Breast epithelium (tissue), 3 donors: Measurements from ENCODE around the gene NRXN3.

Experiments
- CTCF ChIP-seq, 3 donors: fragments of 450-650 bp; IDR thresholded peaks; one replicate each; pipeline ENCODE4 v1.5.1; 2016 to 2017; ENCODE audit warnings: antibody characterized with exemption in 3 of 3, mild to moderate bottlenecking in 3 of 3, moderate library complexity in 3 of 3
- POLR2A ChIP-seq: fragments of 450-650 bp; IDR thresholded peaks from one replicate; pipeline ENCODE4 v1.6.1; 2016; ENCODE audit warnings: antibody characterized with exemption, mild to moderate bottlenecking, moderate library complexity
- POLR2AphosphoS5 ChIP-seq, 3 donors: sonication (generic); formaldehyde crosslinking; IDR thresholded peaks; one replicate each; pipeline ENCODE4 v1.6.1; 2017; ENCODE audit warnings: antibody characterized with exemption in 3 of 3

GRCh38 chr14:79826362-79826761 is 1656.2 kb downstream of the NRXN3 start:
- TF ChIP-seq CTCF (IDR thresholded peaks at IDR 0.05) (no peak), POLR2A (no peak), POLR2AphosphoS5 (IDR thresholded peaks at IDR 0.05) (no peak)
